OCI-LY1 (cell line): ENCODE results near the gene STYK1.

ENCODE experiments used
- CTCF ChIP-seq: fragments of 200-600 bp; sonication (generic), shearing (Covaris generic); IDR thresholded peaks from 2 replicates; pipeline ENCODE4 v1.5.1; 2017; ENCODE audit warnings: mild to moderate bottlenecking, antibody characterized with exemption, low read length, moderate library complexity, mixed read lengths
- EZH2 ChIP-seq: fragments of 200-600 bp; sonication (generic), shearing (Covaris generic); IDR thresholded peaks from 2 replicates; pipeline ENCODE4 v1.8.0; 2017; ENCODE audit warnings: borderline replicate concordance, mixed run types, mild to moderate bottlenecking, antibody characterized with exemption, low read length, moderate library complexity, mixed read lengths

- no peak for TF ChIP-seq CTCF
- no peak for TF ChIP-seq EZH2
These were observed 58.3 kb downstream of the STYK1 start for GRCh38 chr12:10615532-10615931.
